GM19438 (cell line): Measurements from ENCODE around the gene POLR3H.
"Not testable (repeated sequence)": the region's sequence is repeated elsewhere in the genome, so short reads cannot be mapped to it uniquely, and the experiment has no call there.

Experiments used
- ATAC-seq: cut with Tn5 transposase; IDR thresholded peaks from one replicate; pipeline ENCODE4 v1.9.1; 2021; ENCODE audit warnings: low read depth; ENCODE audit not compliant: unreplicated experiment

The POLR3H gene

DNA sequence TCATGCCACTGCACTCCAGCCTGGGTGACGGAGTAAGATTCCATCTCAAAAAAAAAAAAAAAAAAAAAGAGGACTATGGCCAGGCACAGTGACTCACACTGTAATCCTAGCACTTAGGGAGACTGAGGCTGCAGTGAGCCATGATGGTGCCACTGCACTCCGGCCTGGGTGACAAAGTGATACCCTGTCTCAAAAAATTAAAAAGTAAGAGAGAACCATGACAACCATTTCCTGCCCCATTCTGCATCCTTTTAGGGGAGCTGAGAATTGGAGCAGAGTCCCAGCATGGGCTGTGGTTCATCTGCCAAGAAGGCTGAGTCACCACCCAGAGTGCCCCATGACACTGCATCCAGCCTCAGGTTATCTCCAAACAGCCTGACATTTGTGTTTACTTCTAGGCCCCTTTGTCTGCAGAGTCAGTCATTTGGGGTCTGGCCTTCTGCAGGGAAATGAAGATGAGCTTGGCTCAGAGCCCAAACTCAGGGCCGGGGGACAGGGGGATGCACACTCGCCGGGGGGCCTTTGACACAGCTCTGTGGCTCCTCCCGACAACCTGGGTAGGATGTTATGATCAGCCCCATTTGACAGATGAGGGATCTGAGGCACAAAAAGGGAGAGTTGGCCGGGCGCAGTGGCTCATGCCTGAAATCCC lies 21.3 kb upstream of the POLR3H start:
- no peak for ATAC-seq

DNA sequence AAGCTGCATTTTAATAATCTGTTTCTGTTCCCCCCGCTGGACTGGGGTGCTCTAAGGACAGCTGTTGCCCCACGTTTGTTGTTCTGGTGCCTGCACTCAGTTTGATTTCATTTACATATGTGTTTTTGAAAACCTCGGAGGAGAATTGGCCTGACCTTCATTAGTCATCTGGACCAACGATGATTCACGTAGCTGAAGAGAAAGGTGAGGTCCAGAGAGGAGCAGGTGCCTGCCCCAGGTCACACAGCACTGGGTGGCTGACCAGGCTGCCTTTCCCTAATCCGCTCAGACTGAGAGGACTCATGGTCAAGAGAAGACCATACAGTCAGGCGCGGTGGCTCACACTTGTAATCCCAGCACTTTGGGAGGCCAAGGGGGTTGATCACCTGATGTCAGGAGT lies 20.3 kb upstream of the POLR3H start:
- ATAC-seq, result no peak

DNA sequence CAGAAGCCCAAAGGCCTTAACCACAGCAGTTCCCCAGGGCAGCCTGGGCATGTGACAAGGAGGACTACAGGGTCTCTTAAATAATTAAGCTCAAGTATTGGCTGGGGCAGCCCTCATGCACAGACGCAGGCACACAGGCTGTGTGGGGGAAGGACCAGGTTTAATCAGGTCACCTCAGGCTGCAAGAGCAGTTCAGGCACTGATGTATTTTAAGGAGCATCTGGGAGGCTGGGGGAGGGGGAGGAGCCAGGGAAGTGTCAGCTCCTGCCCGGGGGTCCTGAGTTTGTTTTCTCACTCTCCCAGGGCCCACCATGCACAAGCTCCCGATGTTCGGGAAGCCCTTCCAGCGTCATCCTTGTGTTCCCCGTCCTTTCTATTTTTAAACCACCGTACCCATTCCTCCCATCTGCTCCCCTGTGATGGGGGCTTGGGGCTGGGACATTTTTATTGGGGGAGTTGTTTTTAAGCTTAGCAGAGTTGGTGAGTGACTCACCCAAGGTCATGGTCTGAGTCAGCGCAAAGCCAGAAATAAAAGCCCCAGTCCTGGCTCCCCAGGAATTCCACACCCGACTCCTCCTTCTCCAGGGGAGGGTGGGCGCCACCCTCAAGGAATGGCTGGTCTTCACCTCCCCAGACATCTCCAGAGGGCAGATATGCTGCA lies 18.9 kb upstream of the POLR3H start:
- ATAC-seq, result no peak

DNA sequence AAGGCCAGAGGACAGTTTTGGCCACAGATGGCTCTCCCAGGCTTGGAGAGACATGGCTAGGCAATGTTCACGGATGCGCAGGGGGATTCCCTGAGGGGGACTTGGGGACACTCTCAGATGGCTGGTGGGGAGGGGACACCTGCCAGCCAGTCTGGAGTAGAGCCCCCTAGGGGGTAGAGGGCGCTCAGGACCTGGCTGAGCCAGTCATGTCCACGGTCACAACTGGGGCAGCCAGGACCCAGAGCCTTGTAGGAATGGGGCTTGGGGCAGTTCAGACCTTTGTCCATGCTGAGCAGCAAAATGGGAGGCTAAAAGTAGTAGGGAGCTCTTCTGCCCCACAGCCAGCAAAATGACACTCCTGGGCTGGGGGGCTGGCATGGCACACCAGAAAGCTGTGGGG lies 18.2 kb upstream of the POLR3H start:
- no peak for ATAC-seq

DNA sequence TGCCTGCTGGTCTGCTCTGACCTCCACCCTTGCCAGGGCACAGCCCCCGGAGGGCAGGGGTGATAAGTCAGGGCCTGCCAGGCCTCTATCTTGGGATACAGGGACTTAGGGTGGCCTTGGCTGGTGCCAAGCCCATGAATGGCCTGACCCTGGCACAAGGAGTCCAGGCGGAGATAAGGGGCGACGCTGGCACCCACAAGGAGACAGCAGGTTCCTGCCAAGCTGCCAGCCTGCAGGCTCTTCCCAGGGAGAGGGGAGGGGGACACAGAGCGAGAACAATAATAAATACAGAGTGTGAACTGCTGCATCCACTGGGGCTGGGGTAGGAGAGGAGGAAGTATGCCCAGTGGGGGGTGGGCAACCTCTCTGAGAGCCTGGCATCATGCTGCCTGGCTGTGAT lies 17.5 kb upstream of the POLR3H start:
- no peak for ATAC-seq

DNA sequence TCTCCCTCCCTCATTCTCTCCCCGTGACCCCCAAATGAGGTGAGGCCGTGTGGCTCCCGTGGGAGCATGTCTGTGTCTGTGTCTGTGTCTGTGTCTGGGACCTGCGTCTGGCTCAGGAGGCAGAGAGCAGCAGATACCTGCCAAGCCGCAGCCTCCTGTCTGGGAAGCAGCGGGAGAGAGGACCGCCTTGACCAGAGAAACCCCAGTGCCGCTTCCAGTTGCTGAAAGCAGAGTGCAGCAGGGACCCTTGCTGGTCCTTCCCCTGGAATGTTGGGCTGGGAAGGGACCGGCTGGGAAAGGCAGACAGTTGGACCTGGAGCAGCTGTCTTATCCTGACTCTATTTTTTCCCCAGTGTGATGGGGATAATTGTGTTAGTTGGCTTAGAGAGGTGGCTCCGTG lies 17.1 kb upstream of the POLR3H start:
- ATAC-seq, result no peak

DNA sequence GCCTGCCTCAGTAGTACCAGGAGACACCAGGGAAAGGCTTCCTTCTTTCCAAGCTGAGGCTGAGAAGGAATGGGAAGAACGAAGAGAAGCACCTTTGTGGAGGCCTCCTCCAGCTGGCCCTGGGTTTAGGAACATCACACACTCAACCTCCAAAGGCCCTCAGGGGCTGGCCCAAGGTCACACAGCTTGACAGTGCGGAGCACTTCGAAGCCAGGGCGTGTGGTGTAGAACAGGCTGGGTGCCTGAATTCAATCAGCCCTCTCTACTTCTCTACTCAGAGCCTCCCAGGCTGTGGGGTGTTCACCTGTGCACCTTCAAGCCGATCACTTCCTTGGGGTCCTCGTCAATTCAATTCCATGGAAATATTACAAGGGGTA lies 15.8 kb upstream of the POLR3H start:
- no peak for ATAC-seq

DNA sequence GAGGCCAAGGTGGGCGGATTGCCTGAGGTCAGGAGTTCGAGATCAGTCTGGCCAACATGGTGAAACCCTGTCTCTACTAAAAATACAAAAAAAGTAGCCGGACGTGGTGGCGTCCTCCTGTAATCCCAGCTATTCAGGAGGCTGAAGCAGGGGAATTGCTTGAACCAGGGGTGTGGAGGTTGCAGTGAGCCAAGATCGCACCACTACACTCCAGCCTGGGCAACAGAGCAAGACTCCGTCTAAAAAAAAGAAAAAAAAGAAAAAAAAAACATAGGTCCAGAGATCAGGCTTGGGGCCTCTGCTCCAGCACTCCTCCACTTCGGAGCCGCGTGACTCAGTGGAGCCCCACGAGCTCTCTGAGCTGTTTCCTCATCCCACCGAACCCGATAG lies 14.0 kb upstream of the POLR3H start:
- not testable (repeated sequence) for ATAC-seq

DNA sequence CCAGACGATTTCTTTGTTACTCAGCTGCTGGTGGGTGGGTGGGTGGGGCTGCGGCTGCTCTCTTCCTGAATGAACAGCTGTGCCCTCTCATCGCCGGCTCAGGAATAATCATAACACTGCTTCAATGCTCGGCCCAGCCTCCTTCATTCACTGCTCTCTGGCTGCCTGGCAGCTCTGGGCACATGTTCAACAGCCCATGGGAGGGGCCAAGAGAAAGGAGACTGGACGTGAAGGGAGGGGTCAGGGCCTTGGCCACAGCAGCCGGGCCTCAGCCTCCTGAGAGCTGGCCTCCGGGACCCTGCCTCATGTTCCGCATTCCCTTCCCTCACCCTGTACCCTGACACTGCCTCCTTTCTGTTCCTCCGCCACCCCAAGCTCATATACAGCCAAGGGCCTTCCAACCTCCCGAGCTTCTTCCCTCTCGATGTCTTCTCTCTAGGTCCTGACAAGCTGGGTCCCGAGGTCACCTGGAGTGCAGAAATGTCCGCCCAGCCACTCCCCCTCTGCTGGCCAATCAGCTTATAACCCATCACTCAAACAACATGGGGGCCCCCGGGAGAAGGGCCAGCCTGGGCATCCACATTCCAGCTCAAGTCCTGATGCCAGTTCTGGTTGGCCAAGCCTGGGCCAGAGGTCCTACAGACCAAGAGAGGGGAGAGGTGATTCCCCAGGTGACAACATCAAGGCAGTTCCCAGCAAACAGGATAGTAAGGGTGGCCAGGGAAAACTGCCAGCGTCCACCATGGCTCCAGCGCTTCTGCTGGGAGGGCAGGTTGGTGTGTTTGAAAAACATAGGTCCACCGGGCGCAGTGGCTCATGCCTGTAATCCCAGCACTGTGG lies 13.4 kb upstream of the POLR3H start:
- no peak for ATAC-seq

DNA sequence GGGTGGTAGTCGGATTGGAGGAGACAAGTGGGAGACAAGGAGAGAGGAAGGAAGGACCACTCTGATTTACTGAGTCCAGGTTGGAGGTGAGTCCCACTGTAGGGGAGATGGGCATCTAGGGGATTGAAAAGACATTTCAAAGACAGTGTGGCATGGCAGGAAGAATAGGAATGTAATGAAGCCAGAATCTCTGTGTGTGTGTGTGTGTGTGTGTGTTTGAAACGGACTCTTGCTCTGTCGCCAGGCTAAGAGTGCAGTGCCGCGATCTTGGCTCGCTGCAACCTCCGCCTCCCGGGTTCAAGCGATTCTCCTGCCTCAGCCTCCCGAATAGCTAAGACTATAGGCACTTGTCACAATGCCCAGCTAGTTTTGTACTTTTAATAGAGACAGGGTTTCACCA lies 12.3 kb upstream of the POLR3H start:
- no peak for ATAC-seq

DNA sequence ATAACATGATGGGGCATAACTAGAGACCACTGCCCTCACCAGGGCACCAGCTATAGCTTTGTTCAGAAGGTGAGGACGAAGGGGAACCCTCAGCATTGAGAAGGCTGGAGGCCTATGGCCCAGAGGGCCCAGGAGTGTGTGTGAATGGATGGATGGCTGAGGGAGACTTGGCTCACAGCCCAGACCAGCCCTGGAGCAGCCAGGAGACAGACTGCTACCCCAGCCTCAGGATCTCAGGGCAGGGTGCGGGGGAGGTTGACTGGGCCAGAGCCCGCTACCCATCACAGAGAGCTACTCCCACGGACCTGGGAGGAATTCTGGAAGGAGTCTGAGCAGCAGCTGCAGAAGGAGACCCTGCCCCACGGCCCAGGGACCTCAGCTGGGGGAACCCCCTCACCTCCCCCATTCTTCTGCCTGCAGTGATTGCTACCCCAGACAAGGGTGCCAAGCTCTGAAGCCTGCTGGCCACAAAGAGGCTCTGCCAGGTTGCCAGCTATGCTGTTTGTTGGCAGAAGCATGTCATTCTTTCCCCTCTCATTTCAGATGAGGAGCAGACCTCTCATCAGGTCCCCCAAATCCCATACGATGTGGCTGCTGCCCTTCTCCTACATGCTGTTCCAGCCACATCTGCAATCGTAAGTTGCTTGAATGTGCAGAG lies 11.2 kb upstream of the POLR3H start:
- no peak for ATAC-seq

DNA sequence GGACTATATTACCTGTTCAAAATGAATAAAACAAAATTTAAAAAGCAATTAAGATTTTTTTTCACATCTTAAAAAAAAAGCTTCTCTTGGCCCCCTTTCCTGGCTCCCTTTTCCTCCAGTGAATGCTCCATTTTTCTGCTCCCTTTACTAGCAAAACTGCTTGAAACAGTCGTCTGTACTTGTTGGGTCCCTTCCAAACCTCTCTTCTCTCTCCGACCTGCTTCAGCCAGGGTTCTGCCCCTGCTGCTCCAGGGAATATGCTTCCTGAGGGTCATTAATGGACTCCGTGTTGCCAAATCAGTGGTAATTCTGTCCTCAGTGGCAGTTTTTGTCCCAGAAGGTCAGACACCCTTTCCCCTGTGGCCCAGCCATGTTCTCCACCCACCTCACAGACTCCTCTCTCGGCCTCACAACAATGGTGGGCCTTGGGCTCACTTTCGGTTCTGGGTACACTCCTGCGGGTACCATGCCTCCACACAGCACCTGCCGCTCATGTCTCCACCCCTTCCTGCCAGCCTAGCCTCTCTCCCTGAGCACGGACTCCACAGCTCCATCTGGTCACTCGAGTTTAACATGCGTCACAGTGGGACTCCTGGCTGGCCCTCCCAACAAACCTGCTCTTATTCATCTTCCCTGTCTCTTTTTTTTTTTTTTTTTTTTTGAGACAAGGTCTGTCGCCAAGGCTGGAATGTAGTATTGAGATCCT lies 7.8 kb upstream of the POLR3H start:
- ATAC-seq, result no peak

DNA sequence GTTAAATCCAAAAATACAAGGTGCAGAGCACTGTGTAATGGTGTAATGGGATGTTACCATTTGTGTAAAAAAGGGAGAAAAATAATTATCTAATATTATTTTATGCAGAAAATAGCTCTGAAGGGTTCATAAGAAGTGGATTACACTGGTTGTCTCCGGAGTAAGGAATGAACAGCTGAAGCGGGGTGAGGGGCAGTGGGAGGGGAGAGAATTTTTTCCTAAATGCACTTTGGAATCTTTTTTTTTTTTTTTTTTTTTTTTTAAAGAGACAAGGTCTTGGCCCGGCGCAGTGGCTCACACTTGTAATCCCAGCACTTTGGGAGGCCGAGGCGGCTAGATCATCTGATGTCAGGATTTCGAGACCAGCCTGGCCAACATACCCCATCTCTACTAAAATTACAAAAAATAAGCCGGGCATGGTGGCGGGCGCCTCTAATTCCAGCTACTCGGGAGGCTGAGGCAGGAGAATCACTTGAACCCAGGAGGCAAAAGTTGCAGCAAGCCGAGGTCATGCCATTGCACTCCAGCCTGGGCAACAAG lies 6.8 kb upstream of the POLR3H start:
- ATAC-seq, result no peak

DNA sequence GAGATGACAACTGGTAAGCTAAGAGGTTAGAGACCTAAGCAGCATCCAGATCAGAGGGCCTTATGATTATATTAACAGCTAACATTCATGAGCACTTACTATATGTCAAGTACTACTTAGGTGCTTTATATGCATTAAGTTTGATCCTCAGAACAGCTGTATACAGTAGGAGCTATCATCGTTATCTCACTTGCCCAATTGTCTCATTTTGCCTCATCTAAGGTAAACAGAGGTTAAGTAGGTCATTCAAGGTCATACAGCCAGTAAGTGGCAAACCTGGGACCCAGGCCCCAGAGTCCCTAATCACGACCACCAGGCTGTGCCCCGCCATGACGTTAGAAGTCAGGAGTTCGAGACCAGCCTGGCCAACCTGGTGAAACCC lies 4.6 kb upstream of the POLR3H start:
- no peak for ATAC-seq

DNA sequence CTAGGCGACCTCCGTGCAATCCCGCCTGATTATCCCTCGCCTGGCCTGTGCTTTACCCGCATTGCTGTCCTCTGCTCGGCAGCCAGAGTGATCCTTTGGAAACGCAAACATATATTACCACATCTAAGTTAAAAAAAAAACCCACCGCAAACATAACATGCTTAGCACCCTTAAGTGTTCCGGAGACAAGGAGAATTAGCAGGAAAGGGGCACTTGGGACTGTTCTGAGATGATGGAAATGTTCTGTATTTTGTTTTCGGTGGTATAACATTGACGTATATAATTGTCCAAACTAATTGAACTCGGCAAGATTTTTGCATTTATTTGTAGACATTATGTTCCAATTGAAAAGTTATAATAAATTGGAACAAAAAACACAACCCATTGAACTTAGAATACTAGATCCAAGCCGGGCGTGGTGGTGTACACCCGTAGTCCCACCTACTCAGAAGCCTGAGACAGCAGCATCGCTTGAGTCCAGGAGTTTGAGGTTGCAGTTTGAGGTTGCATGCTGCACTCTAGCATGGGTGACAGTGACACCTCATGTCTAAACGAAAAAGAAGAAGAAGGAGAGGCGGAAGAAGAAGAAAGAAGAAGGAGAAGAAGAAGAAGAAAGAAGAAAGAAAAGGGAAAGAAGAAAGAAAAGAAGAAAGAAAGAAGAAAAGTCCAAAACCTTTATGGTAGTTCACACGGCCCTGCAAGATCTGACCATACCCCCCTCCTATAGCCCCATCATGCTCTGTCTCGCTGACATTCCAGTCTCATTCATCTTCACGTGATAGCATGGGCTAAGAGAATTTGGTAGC lies 604 bp upstream of the POLR3H start:
- ATAC-seq, result no peak

DNA sequence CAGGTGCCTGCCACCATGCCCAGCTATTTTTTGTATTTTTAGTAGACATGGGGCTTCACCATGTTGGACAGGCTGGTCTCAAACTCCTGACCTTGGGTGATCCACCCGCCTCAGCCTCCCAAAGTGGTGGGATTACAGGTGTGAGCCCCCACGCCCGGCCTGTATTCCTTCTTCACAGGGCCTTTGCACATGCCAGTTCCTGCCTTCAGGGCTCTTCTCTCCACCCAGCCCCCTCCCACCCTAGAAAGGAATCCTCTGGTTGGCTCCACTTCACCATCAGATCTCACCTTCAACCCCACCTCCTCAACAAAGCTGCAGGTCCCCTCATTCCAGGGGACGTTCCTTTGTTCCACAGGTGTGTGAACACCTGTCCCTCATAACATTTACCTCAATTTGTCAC lies 2.0 kb downstream of the POLR3H start:
- ATAC-seq, result no peak

DNA sequence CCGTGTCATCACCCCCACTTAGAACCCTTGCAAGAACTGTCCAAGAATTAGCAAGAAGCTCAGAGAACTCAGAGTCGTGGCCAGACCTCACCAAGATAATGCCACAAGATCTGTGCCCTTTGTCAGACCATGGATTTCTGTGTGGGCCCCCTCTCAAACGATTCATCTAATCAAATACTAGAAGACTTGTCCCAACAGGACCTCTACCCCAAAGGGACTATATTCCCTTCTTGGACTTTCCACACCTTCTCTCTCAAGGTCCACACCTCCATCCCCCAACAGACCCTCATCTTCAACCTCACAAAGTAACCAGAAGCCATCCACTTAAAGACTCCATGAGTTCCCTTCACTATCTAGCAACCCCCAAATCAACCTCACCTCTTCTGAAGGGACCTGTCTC lies 2.8 kb downstream of the POLR3H start:
- no peak for ATAC-seq

DNA sequence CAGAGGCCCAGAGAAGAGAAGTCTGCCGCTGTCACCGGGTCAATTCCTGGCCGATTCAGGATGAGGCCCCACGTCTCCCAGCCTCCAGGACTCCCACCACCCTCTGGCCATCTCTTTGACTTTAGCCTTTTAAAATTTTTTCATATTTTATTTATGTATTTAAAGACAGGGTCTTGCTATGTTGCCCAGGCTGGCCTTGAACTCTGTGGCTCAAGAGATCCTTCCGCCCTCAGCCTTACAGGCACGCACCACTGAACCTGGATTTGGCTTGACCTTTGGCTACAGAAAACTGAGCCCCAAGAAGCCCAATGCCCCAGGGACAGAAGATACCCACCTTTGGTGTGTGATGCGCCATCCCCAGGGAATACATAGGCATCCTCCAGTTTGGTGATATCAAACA lies 3.9 kb downstream of the POLR3H start:
- ATAC-seq, result no peak

DNA sequence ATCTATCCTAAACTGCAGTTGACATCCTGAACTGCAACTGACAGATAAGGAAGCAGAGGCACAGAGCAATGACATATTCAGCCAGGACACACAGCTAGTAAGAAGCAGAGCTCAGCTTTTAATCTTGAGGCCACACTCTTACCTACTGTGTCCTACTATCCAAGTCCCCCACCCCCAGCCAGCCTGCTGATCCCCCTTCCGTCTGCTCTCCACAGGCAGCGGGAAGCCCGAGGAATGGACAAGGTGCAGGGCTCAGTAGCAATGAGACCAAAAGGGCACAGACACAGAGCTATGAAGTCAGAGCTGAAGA lies 4.3 kb downstream of the POLR3H start:
- no peak for ATAC-seq
